Measurements from ENCODE around the gene SRSF10. TPM values are rescaled to one million over a fixed set of nuclear protein-coding genes. Genes with fewer than 3 reads are reported as not detected.
"Not testable (repeated sequence)": the region's sequence is repeated elsewhere in the genome, so short reads cannot be mapped to it uniquely, and the experiment has no call there.

SRSF10 gene
- 113 TPM for polyA plus RNA-seq (ENCODE audit: insufficient read length)

GRCh38 chr1:23979881-23980727, at the start of gene SRSF10:
TSS of gene SRSF10 (minus strand) at chr1:23980327. CDS start at chr1:23980255, 72 bp downstream.
- peak; percentile 99 for DNase-seq

GRCh38 chr1:24027838-24028468, 47.8 kb upstream of the SRSF10 start:
- peak; percentile 49 for DNase-seq

GRCh38 chr1:24022581-24023361, 42.6 kb upstream of the SRSF10 start:
- no peak for DNase-seq

GRCh38 chr1:24021403-24022266, 41.5 kb upstream of the SRSF10 start:
- DNase-seq, result no peak

- DNase-seq, result no peak
These were observed 40.3 kb upstream of the SRSF10 start for GRCh38 chr1:24020470-24020869.

- DNase-seq, result no peak
These were observed 39.9 kb upstream of the SRSF10 start for GRCh38 chr1:24020025-24020424.

- DNase-seq, result peak; percentile 95
These were observed 38.8 kb upstream of the SRSF10 start for GRCh38 chr1:24018611-24019580.

GRCh38 chr1:24015221-24016210, 35.4 kb upstream of the SRSF10 start:
- DNase-seq, result peak; percentile 90

GRCh38 chr1:24012878-24013277, 32.8 kb upstream of the SRSF10 start:
- not testable (repeated sequence) for DNase-seq

- no peak for DNase-seq
These were observed 30.5 kb upstream of the SRSF10 start for GRCh38 chr1:24010650-24011049.

- no peak for DNase-seq
These were observed 29.3 kb upstream of the SRSF10 start for GRCh38 chr1:24009406-24009805.

- not testable (repeated sequence) for DNase-seq
These were observed 28.6 kb upstream of the SRSF10 start for GRCh38 chr1:24008574-24009184.

- no peak for DNase-seq
These were observed 27.0 kb upstream of the SRSF10 start for GRCh38 chr1:24007079-24007478.

- no peak for DNase-seq
These were observed 25.0 kb upstream of the SRSF10 start for GRCh38 chr1:24005163-24005562.

GRCh38 chr1:24004132-24004531, 24.0 kb upstream of the SRSF10 start:
- no peak for DNase-seq

- no peak for DNase-seq
These were observed 23.3 kb upstream of the SRSF10 start for GRCh38 chr1:24003331-24003972.

GRCh38 chr1:24002695-24003094, 22.6 kb upstream of the SRSF10 start:
- no peak for DNase-seq

- no peak for DNase-seq
These were observed 19.1 kb upstream of the SRSF10 start for GRCh38 chr1:23999156-23999671.
